Adipocyte (in vitro differentiated cells): Measurements from ENCODE around the gene WFDC1.

Experiments
- DNase-seq: peaks from one replicate; pipeline ENCODE4 v3.0.0-alpha.2; 2015; ENCODE audit warnings: low read depth
- H3K27me3 ChIP-seq: replicated peaks from 2 replicates; pipeline ENCODE4 v1.7.0; 2013; ENCODE audit warnings: mild to moderate bottlenecking, low read length, moderate library complexity; ENCODE audit not compliant: control insufficient read depth, insufficient read depth
- H3K36me3 ChIP-seq: 2 replicates; pipeline ENCODE4 v1.7.0; 2013; ENCODE audit warnings: low read length, mild to moderate bottlenecking, moderate library complexity; ENCODE audit not compliant: control insufficient read depth, insufficient read depth, severe bottlenecking
- H3K4me1 ChIP-seq: 2 replicates; pipeline ENCODE4 v1.7.0; 2013; ENCODE audit warnings: mild to moderate bottlenecking, low read length, moderate library complexity; ENCODE audit not compliant: control insufficient read depth, insufficient read depth
- H3K4me3 ChIP-seq: 2 replicates; pipeline ENCODE4 v1.7.0; 2013; ENCODE audit warnings: mild to moderate bottlenecking, low read length, moderate library complexity
- H3K9ac ChIP-seq: 2 replicates; pipeline ENCODE4 v1.7.0; 2013; ENCODE audit warnings: mild to moderate bottlenecking, low read length, moderate library complexity
- H3K9me3 ChIP-seq: 2 replicates; pipeline ENCODE4 v1.7.0; 2013; ENCODE audit warnings: mild to moderate bottlenecking, low read length, moderate library complexity; ENCODE audit not compliant: control insufficient read depth

WFDC1 gene

GRCh38 chr16:84360170-84360569 lies 65.5 kb downstream of the WFDC1 start:
- no peak for DNase-seq
- Histone ChIP-seq H3K36me3 (no peaks in the 10 kb centered on the region), H3K9ac (no peak overlapping the region), H3K4me1 (no peaks in the 10 kb centered on the region), H3K4me3 (no peak overlapping the region), H3K27me3 (peaks cover 41% of the 10 kb centered on the region), H3K9me3 (no peaks in the 10 kb centered on the region)

DNA sequence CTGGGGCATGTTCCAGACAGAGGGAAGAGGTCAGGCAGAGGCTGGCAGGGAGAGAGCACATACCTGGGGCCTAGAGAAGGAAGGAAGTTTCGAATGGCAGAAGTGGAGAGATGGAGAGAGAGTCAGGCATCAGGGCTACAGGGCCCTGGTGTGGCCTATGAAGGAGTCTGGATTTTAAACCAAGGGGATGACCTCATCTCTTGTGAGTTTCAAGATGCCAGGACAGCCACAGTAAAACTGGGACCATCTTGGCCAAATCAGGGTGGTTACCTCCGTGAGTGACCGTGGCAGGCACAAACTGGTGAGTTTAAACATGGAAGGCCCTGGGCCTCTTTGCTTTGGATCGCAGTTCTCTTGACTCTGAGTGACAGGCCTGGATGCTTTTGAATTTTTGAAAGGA lies 66.1 kb downstream of the WFDC1 start:
- H3K9ac ChIP-seq: no peak overlapping the region
- H3K27me3 ChIP-seq: peaks cover 44% of the 10 kb centered on the region
- no peak overlapping the region for H3K4me3 ChIP-seq
- no peaks in the 10 kb centered on the region for H3K36me3 ChIP-seq
- H3K4me1 ChIP-seq: no peaks in the 10 kb centered on the region
- no peak for DNase-seq
- H3K9me3 ChIP-seq: no peaks in the 10 kb centered on the region

DNA sequence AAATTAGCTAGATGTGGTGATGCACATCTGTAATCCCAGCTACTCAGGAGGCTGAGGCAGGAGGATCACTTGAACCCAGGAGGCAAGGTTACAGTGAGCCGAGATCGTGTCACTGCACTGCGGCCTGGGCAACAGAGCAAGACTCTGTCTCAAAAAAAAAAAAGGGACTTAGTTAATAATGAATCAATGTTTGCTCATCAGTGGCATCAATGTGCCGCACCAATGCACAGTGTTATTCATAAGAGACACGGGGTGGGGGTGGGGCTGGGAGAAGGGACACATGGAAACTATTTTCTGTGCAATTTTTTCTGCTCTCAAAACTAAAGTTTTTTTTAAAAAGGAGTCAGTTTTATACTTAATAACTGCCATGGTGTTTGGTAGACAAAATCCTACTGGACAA lies 66.9 kb downstream of the WFDC1 start:
- no peaks in the 10 kb centered on the region for H3K4me1 ChIP-seq

GRCh38 chr16:84362471-84362941 lies 67.8 kb downstream of the WFDC1 start:
- H3K36me3 ChIP-seq: no peaks in the 10 kb centered on the region
- no peaks in the 10 kb centered on the region for H3K9me3 ChIP-seq
- H3K27me3 ChIP-seq: peaks cover 57% of the 10 kb centered on the region
- H3K9ac ChIP-seq: no peak overlapping the region
- no peaks in the 10 kb centered on the region for H3K4me1 ChIP-seq
- no peak overlapping the region for H3K4me3 ChIP-seq
- DNase-seq: no peak

More for the DNA sequence above, 66.9 kb downstream of the WFDC1 start:
- H3K9ac ChIP-seq: no peak overlapping the region
- no peaks in the 10 kb centered on the region for H3K36me3 ChIP-seq
- peaks cover 52% of the 10 kb centered on the region for H3K27me3 ChIP-seq
- no peak overlapping the region for H3K4me3 ChIP-seq
- no peak for DNase-seq
- H3K9me3 ChIP-seq: no peaks in the 10 kb centered on the region

GRCh38 chr16:84366208-84366607 lies 71.5 kb downstream of the WFDC1 start:
- no peak overlapping the region for H3K9ac ChIP-seq
- peaks cover 74% of the 10 kb centered on the region for H3K27me3 ChIP-seq
- H3K4me1 ChIP-seq: no peaks in the 10 kb centered on the region
- no peak for DNase-seq
- no peaks in the 10 kb centered on the region for H3K9me3 ChIP-seq
- H3K36me3 ChIP-seq: no peaks in the 10 kb centered on the region
- no peak overlapping the region for H3K4me3 ChIP-seq

DNA sequence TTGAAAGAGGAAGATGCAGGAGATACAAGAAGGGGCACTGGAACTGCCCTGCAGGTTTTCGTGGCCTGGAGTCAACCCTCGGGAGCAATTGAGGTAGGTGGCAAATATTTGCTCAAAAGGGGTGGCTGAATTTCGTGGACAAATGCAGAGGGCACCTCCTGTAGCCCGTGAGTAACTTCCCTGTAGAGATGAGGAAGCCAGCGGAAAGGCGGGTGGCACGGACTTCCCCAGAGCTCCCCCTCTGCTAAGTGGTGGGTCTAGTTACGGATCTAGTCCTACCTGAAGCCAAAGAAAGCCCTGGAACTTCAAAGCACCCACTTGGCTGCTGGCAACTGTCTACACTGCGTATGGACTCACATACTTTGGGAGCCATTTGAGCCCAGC lies 72.6 kb downstream of the WFDC1 start:
- H3K4me1 ChIP-seq: no peaks in the 10 kb centered on the region
- no peaks in the 10 kb centered on the region for H3K36me3 ChIP-seq
- H3K27me3 ChIP-seq: peaks cover 79% of the 10 kb centered on the region
- no peak overlapping the region for H3K9ac ChIP-seq
- H3K9me3 ChIP-seq: no peaks in the 10 kb centered on the region
- DNase-seq: no peak
- H3K4me3 ChIP-seq: no peak overlapping the region

DNA sequence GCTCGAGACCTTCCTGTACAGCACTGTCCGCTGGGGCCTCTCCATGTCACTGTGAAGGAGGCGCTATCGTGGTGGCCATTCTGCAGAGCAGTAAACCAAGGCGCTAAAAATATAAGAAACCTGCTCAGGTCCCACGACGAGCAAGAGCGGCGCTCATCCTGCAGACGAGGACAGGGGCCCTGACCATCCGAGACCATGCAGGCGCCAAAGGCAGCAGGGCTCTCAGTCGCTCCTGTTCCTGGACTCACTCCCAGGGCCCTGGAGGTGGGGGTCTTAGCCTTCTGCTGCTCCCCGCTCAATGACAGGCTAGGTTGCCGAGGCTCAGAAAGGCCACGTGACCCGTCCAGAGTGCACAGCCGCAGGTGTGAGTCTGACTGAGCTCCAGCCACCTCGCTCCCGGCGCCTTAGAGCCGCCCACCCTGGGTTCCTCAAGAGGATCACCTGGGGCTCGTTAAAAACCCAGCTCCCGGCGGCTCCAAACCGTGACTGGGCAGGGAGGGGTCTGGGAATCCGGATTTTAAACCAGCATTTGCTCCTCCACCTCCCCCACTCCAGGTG lies 73.2 kb downstream of the WFDC1 start:
- Histone ChIP-seq H3K9ac (no peak overlapping the region), H3K36me3 (no peaks in the 10 kb centered on the region), H3K4me1 (no peaks in the 10 kb centered on the region), H3K4me3 (no peak overlapping the region), H3K9me3 (no peaks in the 10 kb centered on the region), H3K27me3 (peaks cover 75% of the 10 kb centered on the region)
- no peak for DNase-seq

GRCh38 chr16:84368308-84368996 lies 73.8 kb downstream of the WFDC1 start, which contains the start of gene ATP2C2:
TSS of gene ATP2C2 (plus strand) at chr16:84368538. CDS start at chr16:84368616, 78 bp downstream.
- peaks cover 76% of the 10 kb centered on the region for H3K27me3 ChIP-seq

GRCh38 chr16:84369105-84369504 lies 74.4 kb downstream of the WFDC1 start:
- peaks cover 76% of the 10 kb centered on the region for H3K27me3 ChIP-seq
- no peak overlapping the region for H3K9ac ChIP-seq
- no peaks in the 10 kb centered on the region for H3K9me3 ChIP-seq
- H3K4me1 ChIP-seq: no peaks in the 10 kb centered on the region
- H3K36me3 ChIP-seq: no peaks in the 10 kb centered on the region
- no peak overlapping the region for H3K4me3 ChIP-seq
- no peak for DNase-seq

More at GRCh38 chr16:84368308-84368996, 73.8 kb downstream of the WFDC1 start, which contains the start of gene ATP2C2:
- no peak for DNase-seq
- Histone ChIP-seq H3K9me3 (no peaks in the 10 kb centered on the region), H3K4me1 (no peaks in the 10 kb centered on the region), H3K36me3 (no peaks in the 10 kb centered on the region), H3K9ac (no peak within 1 kb of the TSS), H3K4me3 (no peak within 1 kb of the TSS)

DNA sequence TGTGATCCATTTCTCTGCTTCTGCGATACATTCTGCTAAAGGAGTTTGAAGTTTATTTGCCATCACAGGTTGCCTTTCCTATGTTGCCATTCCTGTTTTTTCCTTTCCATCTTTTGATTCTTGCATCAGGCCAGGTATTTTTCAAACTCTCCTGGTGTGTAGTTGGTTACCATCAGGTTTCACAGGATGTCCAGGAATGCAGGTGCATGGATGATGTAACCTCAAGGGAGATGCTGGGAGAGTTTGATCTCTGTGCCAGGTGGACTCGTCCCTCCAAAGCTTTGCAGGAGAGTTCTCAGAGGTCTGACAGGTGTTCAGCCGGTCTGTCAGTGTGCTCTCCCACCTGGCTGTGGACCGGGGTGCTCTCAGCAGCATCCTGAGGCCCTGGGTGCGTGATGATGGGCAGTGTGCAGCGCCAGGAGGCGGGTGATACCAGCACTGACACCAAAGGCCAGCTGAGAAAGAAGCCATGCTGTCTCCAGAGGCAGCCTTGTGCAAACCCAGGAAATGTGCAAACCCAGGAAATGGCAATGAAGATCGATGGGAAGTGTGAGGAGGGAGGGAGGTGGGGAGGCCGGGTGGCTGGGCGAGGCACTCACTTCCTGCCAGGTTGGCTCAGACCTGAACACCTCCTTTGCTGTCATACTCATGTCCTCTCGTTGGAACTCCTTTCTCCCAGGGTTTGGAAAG lies 75.4 kb downstream of the WFDC1 start:
- Histone ChIP-seq H3K27me3 (peaks cover 82% of the 10 kb centered on the region), H3K4me3 (no peak overlapping the region), H3K9me3 (no peaks in the 10 kb centered on the region), H3K36me3 (no peaks in the 10 kb centered on the region), H3K4me1 (no peaks in the 10 kb centered on the region), H3K9ac (no peak overlapping the region)
- no peak for DNase-seq

DNA sequence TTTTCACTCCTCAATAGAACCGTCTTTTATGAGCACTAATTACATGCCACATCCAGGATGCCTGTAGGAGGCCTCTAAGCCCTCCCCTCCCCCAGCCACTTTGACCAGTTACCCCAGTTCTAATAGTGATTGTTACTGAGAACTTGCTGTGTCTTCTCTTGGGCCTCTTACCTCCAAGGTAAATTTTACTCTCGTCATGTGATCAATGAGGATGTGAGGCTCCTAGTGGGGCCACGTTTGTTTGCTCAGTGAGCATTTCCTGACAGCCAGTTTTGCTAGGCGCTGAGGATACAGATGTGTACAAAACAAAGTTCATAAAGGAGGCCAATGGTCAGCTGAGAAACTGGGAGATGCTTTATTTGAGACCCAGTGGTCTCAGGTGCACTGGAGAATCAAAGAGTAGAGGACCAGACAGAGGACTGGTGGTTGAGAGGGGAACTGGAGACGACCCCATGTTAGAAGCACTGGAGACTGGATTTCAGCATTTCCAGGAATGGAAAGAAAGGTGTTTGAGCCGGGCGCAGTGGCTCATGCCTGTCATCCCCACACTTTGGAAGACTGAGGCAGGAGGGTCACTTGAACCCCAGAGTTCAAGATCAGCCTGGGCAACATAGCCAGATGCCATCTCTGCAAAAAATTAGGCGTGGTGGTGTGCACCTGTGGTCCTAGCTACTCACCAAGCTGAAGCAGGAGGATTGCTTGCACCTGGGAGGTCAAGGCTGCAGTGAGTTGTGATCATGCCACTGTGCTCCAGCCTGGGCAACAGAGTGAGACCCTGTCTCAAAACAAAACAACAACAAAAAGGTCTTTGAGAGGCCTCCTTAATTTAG lies 76.3 kb downstream of the WFDC1 start:
- Histone ChIP-seq H3K36me3 (no peaks in the 10 kb centered on the region), H3K4me3 (no peak overlapping the region), H3K4me1 (no peaks in the 10 kb centered on the region), H3K9ac (no peak overlapping the region), H3K27me3 (peaks cover 83% of the 10 kb centered on the region), H3K9me3 (no peaks in the 10 kb centered on the region)
- no peak for DNase-seq
